Hepatocyte (in vitro differentiated cells): ENCODE measurements around the gene VSIR.

Experiments used
- EZH2 ChIP-seq: fragments of 200-600 bp; sonication (generic); IDR thresholded peaks from 2 replicates; pipeline ENCODE4 v1.6.1; 2016; ENCODE audit warnings: antibody characterized with exemption, mild to moderate bottlenecking, borderline replicate concordance
- EZH2phosphoT487 ChIP-seq: fragments of 200-600 bp; sonication (generic); IDR thresholded peaks from one replicate; pipeline ENCODE4 v1.6.1; 2018; ENCODE audit warnings: antibody characterized with exemption, mild to moderate bottlenecking, low read depth, moderate library complexity; ENCODE audit not compliant: unreplicated experiment, severe bottlenecking
- TF ChIP-seq, protein P1 (sequence below): fragments of 200-600 bp; sonication (generic); IDR thresholded peaks from 2 replicates; pipeline ENCODE4 v1.5.1; 2016; ENCODE audit warnings: antibody characterized with exemption, mild to moderate bottlenecking; ENCODE audit not compliant: poor library complexity

DNA sequence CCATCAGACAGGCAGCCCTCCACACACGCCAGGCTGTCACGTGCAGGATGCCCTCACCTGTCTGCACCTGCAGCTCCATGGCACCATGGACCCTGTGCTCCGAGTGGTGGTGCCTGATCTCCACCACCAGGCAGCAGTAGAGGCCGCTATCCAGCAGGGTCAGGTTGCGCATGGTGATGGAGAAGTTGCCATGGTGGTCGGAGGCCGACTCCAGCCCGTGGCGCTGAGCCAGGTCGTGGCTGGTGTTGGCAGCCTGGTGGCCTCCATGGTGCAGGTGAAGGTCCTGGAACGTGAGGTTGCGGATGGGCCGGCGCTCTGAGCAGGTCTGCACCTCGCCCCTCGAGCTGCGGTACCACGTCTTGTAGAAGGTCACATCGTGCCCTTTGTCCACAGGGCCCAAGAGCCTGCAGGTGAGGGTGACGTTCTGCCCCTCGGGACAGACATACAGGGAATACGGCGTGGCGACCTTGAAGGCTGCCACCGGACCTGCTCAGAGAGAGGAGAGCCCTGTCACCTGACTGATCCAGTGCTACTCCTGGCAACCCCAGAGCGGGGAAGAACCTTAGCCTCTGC, 11.7 kb downstream of the VSIR start:
- TF ChIP-seq, protein P1, sequence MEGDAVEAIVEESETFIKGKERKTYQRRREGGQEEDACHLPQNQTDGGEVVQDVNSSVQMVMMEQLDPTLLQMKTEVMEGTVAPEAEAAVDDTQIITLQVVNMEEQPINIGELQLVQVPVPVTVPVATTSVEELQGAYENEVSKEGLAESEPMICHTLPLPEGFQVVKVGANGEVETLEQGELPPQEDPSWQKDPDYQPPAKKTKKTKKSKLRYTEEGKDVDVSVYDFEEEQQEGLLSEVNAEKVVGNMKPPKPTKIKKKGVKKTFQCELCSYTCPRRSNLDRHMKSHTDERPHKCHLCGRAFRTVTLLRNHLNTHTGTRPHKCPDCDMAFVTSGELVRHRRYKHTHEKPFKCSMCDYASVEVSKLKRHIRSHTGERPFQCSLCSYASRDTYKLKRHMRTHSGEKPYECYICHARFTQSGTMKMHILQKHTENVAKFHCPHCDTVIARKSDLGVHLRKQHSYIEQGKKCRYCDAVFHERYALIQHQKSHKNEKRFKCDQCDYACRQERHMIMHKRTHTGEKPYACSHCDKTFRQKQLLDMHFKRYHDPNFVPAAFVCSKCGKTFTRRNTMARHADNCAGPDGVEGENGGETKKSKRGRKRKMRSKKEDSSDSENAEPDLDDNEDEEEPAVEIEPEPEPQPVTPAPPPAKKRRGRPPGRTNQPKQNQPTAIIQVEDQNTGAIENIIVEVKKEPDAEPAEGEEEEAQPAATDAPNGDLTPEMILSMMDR = no peak
- TF ChIP-seq EZH2 (no peak), EZH2phosphoT487 (no peak)
